K562 (cell line): ENCODE measurements around the gene GIGYF1. TPM values are rescaled to one million over a fixed set of nuclear protein-coding genes. Genes with fewer than 3 reads are reported as not detected.

Source experiments
- ARNT ChIP-seq, 2 experiments: fragments of 450-650 bp; IDR thresholded peaks; 2 replicates each; pipeline ENCODE4 v1.6.1; 2016; ENCODE audit warnings: mild to moderate bottlenecking in 1 of 2
- CHD2 ChIP-seq: IDR thresholded peaks from 2 replicates; pipeline ENCODE4 v1.6.1; 2011; ENCODE audit warnings: low read depth, low read length
- CTCFL ChIP-seq: IDR thresholded peaks from 2 replicates; pipeline ENCODE4 v1.6.1; 2011; ENCODE audit warnings: borderline replicate concordance, low read depth, mild to moderate bottlenecking, moderate library complexity, low read length; ENCODE audit not compliant: insufficient read depth, poor library complexity, severe bottlenecking
- CXXC5 ChIP-seq: fragments of 250-450 bp; sonication (Bioruptor Pico); IDR thresholded peaks from 2 replicates; pipeline ENCODE4 v1.8.0; 2022; ENCODE audit warnings: inconsistent platforms, mild to moderate bottlenecking, moderate library complexity
- ERF ChIP-seq: fragments of 450-650 bp; formaldehyde crosslinking; IDR thresholded peaks from 2 replicates; pipeline ENCODE4 v1.4.0; 2020; ENCODE audit warnings: mild to moderate bottlenecking, mixed read lengths
- HDGF ChIP-seq: fragments of 450-650 bp; IDR thresholded peaks from 2 replicates; pipeline ENCODE4 v1.6.1; 2016
- KAT7 ChIP-seq: sonication (generic); formaldehyde crosslinking; IDR thresholded peaks from 2 replicates; pipeline ENCODE4 v1.8.0; 2022; ENCODE audit warnings: missing genetic modification reagents, mild to moderate bottlenecking, borderline replicate concordance
- KAT8 ChIP-seq: fragments of 450-650 bp; IDR thresholded peaks from 2 replicates; pipeline ENCODE4 v1.6.1; 2016; ENCODE audit warnings: low read depth, mild to moderate bottlenecking
- MAZ ChIP-seq, 2 experiments: fragments of 450-650 bp in 1 of 2; sonication (generic) in 1 of 2; formaldehyde crosslinking; IDR thresholded peaks in 1 of 2; conservative IDR thresholded peaks in 1 of 2; 2 replicates each; pipeline versions ENCODE4 v1.4.0 to v1.5.0; 2020; ENCODE audit warnings: mild to moderate bottlenecking in 1 of 2, missing genetic modification reagents in 1 of 2
- MCM7 ChIP-seq, 2 experiments: fragments of 450-650 bp; IDR thresholded peaks; 2 replicates each; pipeline ENCODE4 v1.6.1; 2016 to 2018
- RCOR1 ChIP-seq, 2 experiments: IDR thresholded peaks; 2 replicates each; pipeline ENCODE4 v1.6.1; 2012; ENCODE audit warnings: low read depth in 2 of 2, low read length in 2 of 2, borderline replicate concordance in 1 of 2, improper control_type of control experiment in 1 of 2
- SMAD1 ChIP-seq: fragments of 150-350 bp; IDR thresholded peaks from 2 replicates; pipeline ENCODE4 v1.6.1; 2014; ENCODE audit warnings: low read length, low read depth; ENCODE audit not compliant: partially characterized antibody
- STAG1 ChIP-seq: sonication (generic); formaldehyde crosslinking; IDR thresholded peaks from 2 replicates; pipeline ENCODE4 v1.5.0; 2020; ENCODE audit warnings: missing genetic modification reagents, borderline replicate concordance
- TARDBP ChIP-seq: fragments of 450-650 bp; IDR thresholded peaks from 2 replicates; pipeline ENCODE4 v1.6.1; 2016
- XRCC5 ChIP-seq: fragments of 200-400 bp; formaldehyde crosslinking; IDR thresholded peaks from 2 replicates; pipeline ENCODE4 v1.6.1; 2017; ENCODE audit warnings: low read depth, mild to moderate bottlenecking, low read length
- ZKSCAN1 ChIP-seq: fragments of 150-350 bp; IDR thresholded peaks from 2 replicates; pipeline ENCODE4 v1.6.1; 2016; ENCODE audit warnings: low read depth, low read length
- ZNF143 ChIP-seq: sonication (generic); formaldehyde crosslinking; IDR thresholded peaks from 2 replicates; pipeline ENCODE4 v1.9.0; 2022; ENCODE audit warnings: mild to moderate bottlenecking, missing genetic modification reagents
- ZNF23 ChIP-seq: fragments of 250-450 bp; sonication (Bioruptor Pico); IDR thresholded peaks from 2 replicates; pipeline ENCODE4 v1.4.0; 2020; ENCODE audit warnings: mild to moderate bottlenecking
- ZNF444 ChIP-seq: fragments of 250-450 bp; sonication (Bioruptor Pico); IDR thresholded peaks from 2 replicates; pipeline ENCODE4 v1.4.0; 2020; ENCODE audit warnings: mild to moderate bottlenecking, moderate library complexity
- ZNF449 ChIP-seq: fragments of 250-450 bp; sonication (Bioruptor Pico); IDR thresholded peaks from 2 replicates; pipeline ENCODE4 v1.8.0; 2022; ENCODE audit warnings: moderate library complexity, mild to moderate bottlenecking, inconsistent platforms
- ZNF592 ChIP-seq: fragments of 450-650 bp; IDR thresholded peaks from 2 replicates; pipeline ENCODE4 v1.6.1; 2017; ENCODE audit warnings: antibody characterized with exemption, mild to moderate bottlenecking
- polyA plus RNA-seq, 8 experiments: library from polyadenylated mRNA; depleted of rRNA in 4 of 8; stranded (reverse) in 5 of 8; unstranded in 3 of 8; fragments of >200 nt; fragmentation: Nextera tagmentation in 2 of 8; fragmentation: Illumina TruSeq in 1 of 8; extraction: Ambion mirVana in 2 of 8; extraction: Trizol in 1 of 8; gene quantifications; 2 replicates each; pipeline versions ENCODE4 v1.2.1 to v1.2.3, GENCODE V29; 2011 to 2014; ENCODE audit warnings: inconsistent platforms in 1 of 8, missing spikeins in 1 of 8
- total RNA-seq, 7 experiments: library from RNA; depleted of rRNA in 6 of 7; stranded (reverse); fragments of >200 nt in 6 of 7; fragmentation: Illumina TruSeq in 2 of 7; extraction: Trizol in 2 of 7; gene quantifications; 2 replicates each; pipeline versions ENCODE4 v1.2.1 to v1.2.3, GENCODE V29; 2011 to 2021; ENCODE audit warnings: low replicate concordance in 1 of 7
- TF ChIP-seq, protein P1 (sequence below): fragments of 250-450 bp; sonication (Bioruptor Pico); IDR thresholded peaks from 2 replicates; pipeline ENCODE4 v1.8.0; 2022; ENCODE audit warnings: inconsistent platforms, mild to moderate bottlenecking, moderate library complexity, borderline replicate concordance

GIGYF1 gene
- total and polyA plus RNA-seq, 9 of the 15 experiments (the other 6 are each of a cell fraction or from before 2014, with no cell fraction given), result 0.56 to 76.2 (median 16.8) TPM

GRCh38 chr7:100642534-100642907 is 51.5 kb downstream of the GIGYF1 start (continued):
- TF ChIP-seq ZNF23 (CRISPR knock-in tag) (no peak), ZNF449 (CRISPR knock-in tag) (no peak), MCM7 (IDR thresholded peaks at IDR 0.05) (no peak), ERF (no peak), ARNT (IDR thresholded peaks at IDR 0.05) (no peak), KAT8 (no peak), STAG1 (no peak), XRCC5 (no peak), KAT7 (CRISPR knock-in tag) (no peak), ZNF444 (CRISPR knock-in tag) (no peak), MAZ (CRISPR knock-in tag; conservative IDR thresholded peaks at IDR 0.05 in 1 of 2, IDR thresholded peaks at IDR 0.05 in 1 of 2) (peak in 1 of 2 experiments; percentile 77; a peak in 2 of 4 replicates), CTCFL (no peak), ZNF143 (CRISPR knock-in tag) (no peak), SMAD1 (no peak), RCOR1 (IDR thresholded peaks at IDR 0.05; ENCODE audit: borderline replicate concordance in 1 of 2, low read depth in 2 of 2, low read length in 2 of 2) (0 out of 4 replicates have a peak, but pooled peaks of 1 of the 2 experiments have one; percentile 12), HDGF (0 out of 2 replicates have a peak, but pooled peaks have one; percentile 64), CXXC5 (CRISPR knock-in tag) (0 out of 2 replicates have a peak, but pooled peaks have one; percentile 11), ZKSCAN1 (no peak), ZNF592 (no peak), TARDBP (no peak), CHD2 (no peak)
- TF ChIP-seq, protein P1, sequence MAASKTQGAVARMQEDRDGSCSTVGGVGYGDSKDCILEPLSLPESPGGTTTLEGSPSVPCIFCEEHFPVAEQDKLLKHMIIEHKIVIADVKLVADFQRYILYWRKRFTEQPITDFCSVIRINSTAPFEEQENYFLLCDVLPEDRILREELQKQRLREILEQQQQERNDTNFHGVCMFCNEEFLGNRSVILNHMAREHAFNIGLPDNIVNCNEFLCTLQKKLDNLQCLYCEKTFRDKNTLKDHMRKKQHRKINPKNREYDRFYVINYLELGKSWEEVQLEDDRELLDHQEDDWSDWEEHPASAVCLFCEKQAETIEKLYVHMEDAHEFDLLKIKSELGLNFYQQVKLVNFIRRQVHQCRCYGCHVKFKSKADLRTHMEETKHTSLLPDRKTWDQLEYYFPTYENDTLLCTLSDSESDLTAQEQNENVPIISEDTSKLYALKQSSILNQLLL, result no peak
